ENCODE measurements around the gene CAPN7.
A peak's percentile ranks its signal among the peaks of the same experiment; 100 is the strongest.

The CAPN7 gene

GRCh38 chr3:15276028-15276724 is 70.1 kb downstream of the CAPN7 start:
- no peak for DNase-seq

- no peak for DNase-seq
Observed at GRCh38 chr3:15277861-15278500, 71.9 kb downstream of the CAPN7 start.

- DNase-seq: no peak
Observed at GRCh38 chr3:15279205-15279604, 73.2 kb downstream of the CAPN7 start.

- no peak for DNase-seq
Observed at GRCh38 chr3:15279671-15280402, 73.8 kb downstream of the CAPN7 start.

- DNase-seq: no peak
Observed at GRCh38 chr3:15280853-15281532, 74.9 kb downstream of the CAPN7 start.

GRCh38 chr3:15281817-15282216 is 75.8 kb downstream of the CAPN7 start:
- DNase-seq: no peak

- DNase-seq: no peak
Observed at GRCh38 chr3:15283702-15284101, 77.7 kb downstream of the CAPN7 start.

- DNase-seq: no peak
Observed at GRCh38 chr3:15284121-15284889, 78.3 kb downstream of the CAPN7 start.

GRCh38 chr3:15286022-15286421 is 80.0 kb downstream of the CAPN7 start:
- no peak for DNase-seq

- DNase-seq: peak; percentile 83
Observed at GRCh38 chr3:15287565-15288330, 81.7 kb downstream of the CAPN7 start.

GRCh38 chr3:15288331-15289035 is 82.4 kb downstream of the CAPN7 start:
- no peak for DNase-seq

- DNase-seq: no peak
Observed at GRCh38 chr3:15289661-15290060, 83.6 kb downstream of the CAPN7 start.

GRCh38 chr3:15290736-15291135 is 84.7 kb downstream of the CAPN7 start:
- no peak for DNase-seq

- no peak for DNase-seq
Observed at GRCh38 chr3:15291589-15292541, 85.8 kb downstream of the CAPN7 start.

- DNase-seq: no peak
Observed at GRCh38 chr3:15292765-15293522, 86.9 kb downstream of the CAPN7 start.

- no peak for DNase-seq
Observed at GRCh38 chr3:15294929-15295328, 88.9 kb downstream of the CAPN7 start.

- DNase-seq: peak; percentile 64
Observed at GRCh38 chr3:15295506-15295905, 89.5 kb downstream of the CAPN7 start.

- DNase-seq: no peak
Observed at GRCh38 chr3:15297608-15298350, 91.7 kb downstream of the CAPN7 start.

Data from fibroblast of skin of abdomen (primary cell).